ENCODE measurements around the gene BEST3. TPM values are rescaled to one million over a fixed set of nuclear protein-coding genes. Genes with fewer than 3 reads are reported as not detected.

The BEST3 gene
- total and polyA plus RNA-seq, 2 of the 4 experiments (the other 2 are of a cell fraction), result under 0.01 to 0.07 TPM

DNA sequence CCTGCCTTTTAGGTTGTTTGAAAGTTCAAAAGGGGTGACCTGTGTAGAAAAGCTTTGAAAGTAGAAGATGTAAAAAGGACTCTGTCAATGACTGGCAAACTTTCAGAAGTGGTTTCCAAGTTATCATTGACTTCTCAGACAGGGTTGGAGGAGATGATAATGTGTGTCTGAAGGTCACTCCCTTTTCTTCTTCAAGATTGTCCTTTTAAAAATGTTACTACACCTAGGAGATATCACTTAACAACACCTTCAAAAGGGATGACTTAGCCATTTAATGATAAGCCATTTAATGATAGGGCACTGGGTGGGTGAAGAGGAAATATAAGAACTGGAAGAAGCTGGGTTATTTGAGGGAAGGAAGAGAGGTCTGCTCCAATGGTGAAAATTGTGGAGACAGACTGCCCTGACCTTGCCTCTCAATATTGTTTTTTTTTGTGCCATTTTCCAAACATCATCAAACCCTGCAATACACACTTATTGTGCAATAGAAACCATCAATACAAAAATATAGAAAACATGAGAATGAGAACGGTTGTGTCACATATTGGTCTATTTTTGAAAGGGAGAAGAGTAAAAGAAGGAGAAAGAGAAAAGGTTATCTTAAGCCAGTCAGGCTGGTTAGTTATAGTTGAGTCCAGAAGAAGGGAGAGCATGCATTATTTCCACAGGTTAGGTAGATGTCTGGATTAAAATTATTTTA lies 38.8 kb downstream of the BEST3 start:
- H2AK9ac ChIP-seq (replicated peaks; ENCODE audit: low read depth, low read length, poor library complexity), result no peak overlapping the region
- intact Hi-C loops (cut with micrococcal nuclease) (loop anchor here (1.0 to 5.0 kb wide), 2 partner anchors 15 to 48 kb away; partner anchors contain the start of gene LRRC10), in situ Hi-C loops (cut with MboI; ENCODE audit: low sequenced_read_pairs) (no loop called here), dilution Hi-C loops (cut with HindIII; ENCODE audit: low sequenced_read_pairs, unreplicated experiment) (no loop called here)
- H3K79me1 ChIP-seq (ENCODE audit: low read depth in 1 of 2, low read length in 2 of 2), result no peaks in the 10 kb centered on the region
- H4K91ac ChIP-seq (ENCODE audit: insufficient read depth, low read depth, low read length), result no peak overlapping the region
- ChIA-PET POLR2A (ENCODE audit: unreplicated experiment) (no interaction called here), CTCF (interaction anchor here (0.6 kb wide), 1 partner anchor 20 kb away, joined by 7 read pairs; no protein-coding TSS in a partner anchor)
- no peak overlapping the region for H3K23ac ChIP-seq (ENCODE audit: low read depth, low read length)
- H3K36me3 ChIP-seq (ENCODE audit: control insufficient read depth, insufficient read depth, low read length), result no peaks in the 10 kb centered on the region
- H3K27ac ChIP-seq (ENCODE audit: insufficient read depth, low read length), result no peak overlapping the region
- no CpG with 5 or more reads among the region's 1 CpG for WGBS, 2 experiments (ENCODE audit: extremely low coverage in 2 of 2, insufficient read length in 1 of 2)
- H4K20me1 ChIP-seq (ENCODE audit: insufficient read depth, low read length), result no peaks in the 10 kb centered on the region
- H3K9me3 ChIP-seq (ENCODE audit: control insufficient read depth, insufficient read depth, low read length), result no peaks in the 10 kb centered on the region
- H2AFZ ChIP-seq (replicated peaks; ENCODE audit: low read length, poor library complexity), result no peak overlapping the region
- no peak overlapping the region for H3K14ac ChIP-seq (replicated peaks; ENCODE audit: low read depth, low read length)
- peaks cover 11% of the 10 kb centered on the region for H3K4me1 ChIP-seq (ENCODE audit: control insufficient read depth, insufficient read depth, low read length)
- no peak overlapping the region for H4K5ac ChIP-seq (ENCODE audit: low read depth, low read length)
- no peak overlapping the region for H2BK120ac ChIP-seq (ENCODE audit: low read depth, low read length)
- no peak overlapping the region for H4K8ac ChIP-seq (ENCODE audit: low read depth in 2 of 2, low read length in 2 of 2)
- H3K18ac ChIP-seq (ENCODE audit: low read depth, low read length), result no peak overlapping the region
- H3K4me3 ChIP-seq (ENCODE audit: insufficient read depth, low read depth, low read length), result no peak overlapping the region
- DNase-seq (no peak), ATAC-seq (ENCODE audit: low read depth) (no peak)
- no peak overlapping the region for H2AK5ac ChIP-seq (ENCODE audit: low read depth, low read length)
- H2BK20ac ChIP-seq (ENCODE audit: low read depth, low read length), result no peak overlapping the region
- H2BK15ac ChIP-seq (ENCODE audit: low read depth, low read length), result no peak overlapping the region
- no peak overlapping the region for H2BK5ac ChIP-seq (ENCODE audit: low read depth, low read length, poor library complexity, severe bottlenecking)
- TF ChIP-seq CEBPB (IDR thresholded peaks at IDR 0.05; ENCODE audit: low read depth, low read length) (peak; percentile 79), RCOR1 (IDR thresholded peaks at IDR 0.05; ENCODE audit: insufficient replicate concordance, low read length) (no peak), MXI1 (IDR thresholded peaks at IDR 0.05; ENCODE audit: borderline replicate concordance, low read depth, low read length) (no peak), NFE2L2 (IDR thresholded peaks at IDR 0.05; ENCODE audit: low read depth, low read length) (no peak), FOS (IDR thresholded peaks at IDR 0.05; ENCODE audit: low read depth, low read length) (no peak), MAFK (IDR thresholded peaks at IDR 0.05; ENCODE audit: low read depth, low read length) (no peak)
- H3K9ac ChIP-seq (ENCODE audit: low read depth, low read length), result no peak overlapping the region
- no peaks in the 10 kb centered on the region; the same call in 1 of the 2 replicates for H3K27me3 ChIP-seq (ENCODE audit: control insufficient read depth, insufficient read depth, low read length)
- BruUV-seq (replicated peaks), result no TSS peak
- H3K4ac ChIP-seq (ENCODE audit: low read depth, low read length), result no peak overlapping the region
- H3K9me1 ChIP-seq (ENCODE audit: insufficient read depth, low read length), result peaks cover 15% of the 10 kb centered on the region
- H3K56ac ChIP-seq (ENCODE audit: extremely low read depth, insufficient read depth, low read length), result no peak overlapping the region
- no peak overlapping the region for H3K4me2 ChIP-seq (ENCODE audit: low read depth, low read length)

Data from IMR-90 (cell line).